ENCODE results near the gene CWF19L1. TPM values are rescaled to one million over a fixed set of nuclear protein-coding genes. Genes with fewer than 3 reads are reported as not detected.

Gene CWF19L1
- total and polyA plus RNA-seq, 2 of the 13 experiments (the other 11 are each of a cell fraction or from before 2014, with no cell fraction given) = 13.6 to 42.1 TPM

GRCh38 chr10:100267239-100268104, at the start of gene CWF19L1 (continued):
- no peak for TF ChIP-seq ZNF703 (CRISPR knock-in tag; IDR thresholded peaks at IDR 0.05; ENCODE audit: borderline replicate concordance)
- peak; percentile 58; the same call in 1 of the 2 replicates for TF ChIP-seq ZSCAN29 (CRISPR knock-in tag; conservative IDR thresholded peaks at IDR 0.05)
- no peak for TF ChIP-seq NR1H2 (CRISPR knock-in tag; IDR thresholded peaks at IDR 0.05; ENCODE audit: borderline replicate concordance, low read depth)
- TF ChIP-seq NR2F6 (IDR thresholded peaks at IDR 0.05) = no peak
- TF ChIP-seq NR2F6 (CRISPR knock-in tag; IDR thresholded peaks at IDR 0.05) = no peak
- no peak for TF ChIP-seq ZNF597 (CRISPR knock-in tag; IDR thresholded peaks at IDR 0.05)
- no peak for TF ChIP-seq ZFP37 (CRISPR knock-in tag; IDR thresholded peaks at IDR 0.05; ENCODE audit: borderline replicate concordance)
- peak in 1 of 2 experiments; percentile 46; a peak in 1 of 4 replicates for TF ChIP-seq ATF4 (CRISPR knock-in tag; IDR thresholded peaks at IDR 0.05)
- no peak for TF ChIP-seq MLXIP (CRISPR knock-in tag; IDR thresholded peaks at IDR 0.05; ENCODE audit: borderline replicate concordance)
- no peak for TF ChIP-seq ZNF207 (IDR thresholded peaks at IDR 0.05; ENCODE audit: borderline replicate concordance)
- TF ChIP-seq ZNF605 (CRISPR knock-in tag; IDR thresholded peaks at IDR 0.05) = peak; percentile 42; the same call in 1 of the 2 replicates
- no peak for TF ChIP-seq NCOA5 (CRISPR knock-in tag; IDR thresholded peaks at IDR 0.05)
- no peak for TF ChIP-seq ZNF747 (CRISPR knock-in tag; IDR thresholded peaks at IDR 0.05; ENCODE audit: borderline replicate concordance)
- no peak for TF ChIP-seq CEBPB (IDR thresholded peaks at IDR 0.05; ENCODE audit: borderline replicate concordance, low read depth, low read length)
- TF ChIP-seq HES4 (CRISPR knock-in tag; IDR thresholded peaks at IDR 0.05; ENCODE audit: borderline replicate concordance) = no peak
- TF ChIP-seq ATF6 (CRISPR knock-in tag; conservative IDR thresholded peaks at IDR 0.05) = no peak
- TF ChIP-seq FOXM1 (CRISPR knock-in tag; IDR thresholded peaks at IDR 0.05) = no peak
- TF ChIP-seq IKZF1 (IDR thresholded peaks at IDR 0.05) = no peak
- TF ChIP-seq ZHX1 (CRISPR knock-in tag; IDR thresholded peaks at IDR 0.05; ENCODE audit: low read depth) = 0 out of 2 replicates have a peak, but pooled peaks have one; percentile 61
- TF ChIP-seq ZNF75D (CRISPR knock-in tag; IDR thresholded peaks at IDR 0.05; ENCODE audit: borderline replicate concordance) = no peak

Measured in HepG2 (cell line).